ENCODE measurements around the gene MORC2. TPM values are rescaled to one million over a fixed set of nuclear protein-coding genes. Genes with fewer than 3 reads are reported as not detected.
A peak's percentile ranks its signal among the peaks of the same experiment; 100 is the strongest.

The MORC2 gene
- total and polyA plus RNA-seq, 10 of the 15 experiments (the other 5 are each of a cell fraction or from before 2014, with no cell fraction given) = 1.7 to 16.3 (median 9.0) TPM

DNA sequence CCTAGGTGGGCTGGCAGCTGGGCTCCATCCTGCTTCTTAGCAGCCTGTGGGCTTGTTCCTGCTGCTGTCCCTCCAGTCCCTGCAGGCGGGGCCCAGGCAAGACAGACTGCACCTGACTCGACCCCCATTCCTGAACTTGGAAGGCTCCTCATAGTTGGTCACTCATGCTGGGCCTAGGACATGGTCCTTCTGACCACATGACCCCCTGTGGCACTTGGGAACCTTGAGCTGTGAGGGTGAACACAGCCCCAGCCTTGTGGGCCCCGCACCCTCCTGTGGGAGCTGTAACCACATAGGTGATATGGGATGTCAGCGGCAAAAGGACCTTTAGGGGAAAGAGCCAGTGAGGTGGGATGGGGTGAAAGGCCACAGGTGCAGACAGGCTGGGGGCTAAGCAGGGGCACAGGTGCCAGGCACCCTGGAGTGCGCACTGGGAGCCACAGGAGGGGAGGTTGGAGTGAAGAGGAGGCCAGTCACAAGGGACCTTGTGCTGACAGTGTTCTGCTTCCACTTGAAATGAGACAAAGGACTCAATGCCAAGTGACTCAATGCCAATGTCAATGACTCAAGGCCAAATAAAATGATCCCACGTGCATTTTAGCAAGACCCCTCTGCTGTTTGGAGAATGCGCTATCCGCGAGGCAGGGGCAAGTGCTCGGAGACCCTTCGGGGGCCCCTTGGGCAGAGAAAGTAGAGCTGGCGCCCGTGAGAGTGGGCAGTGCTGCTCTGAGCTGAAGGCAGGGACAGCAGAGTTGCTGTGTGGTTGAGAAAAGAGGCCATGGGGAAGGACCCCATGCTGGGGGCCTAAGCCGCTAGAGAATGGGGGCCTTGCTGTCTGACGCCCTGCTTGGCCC lies 90.7 kb downstream of the MORC2 start:
- Histone ChIP-seq H4K20me1 (ENCODE audit: control insufficient read depth, insufficient read depth) (no peaks in the 10 kb centered on the region), H3K36me3 (ENCODE audit: control insufficient read depth in 2 of 2, insufficient read depth in 2 of 2, low read length in 1 of 2) (no peaks in the 10 kb centered on the region), H3K79me2 (ENCODE audit: control insufficient read depth, insufficient read depth, low read length) (no peaks in the 10 kb centered on the region), H3K4me1 (ENCODE audit: control insufficient read depth, insufficient read depth, low read length) (no peaks in the 10 kb centered on the region), H3K4me3 (no peak overlapping the region), H3K27me3 (replicated peaks in 1 of 2; ENCODE audit: control insufficient read depth in 2 of 2, insufficient read depth in 2 of 2, low read length in 1 of 2) (no peaks in the 10 kb centered on the region), H2AFZ (ENCODE audit: control insufficient read depth, low read depth, low read length) (no peak overlapping the region), H3K9ac (ENCODE audit: control insufficient read depth, insufficient read depth, low read length) (no peak overlapping the region), H3K27ac (ENCODE audit: control insufficient read depth, insufficient read depth) (no peak overlapping the region), H3K9me3 (replicated peaks; ENCODE audit: control insufficient read depth, insufficient read depth, low read length) (no peaks in the 10 kb centered on the region), H3K4me2 (ENCODE audit: control insufficient read depth, insufficient read depth) (no peak overlapping the region)
- POLR2A ChIA-PET = no interaction called here
- DNase-seq (ENCODE audit: low read depth, low spot score) (no peak), ATAC-seq (no peak), FAIRE-seq (no peak)
- SMC1A ChIA-PET (ENCODE audit: uncharacterized antibody, unreplicated experiment) = no interaction called here
- TF ChIP-seq MYC (IDR thresholded peaks at IDR 0.05; ENCODE audit: insufficient read depth, insufficient read length, insufficient replicate concordance, low read length, severe bottlenecking) = no peak
- no peak for TF ChIP-seq SREBF2 (IDR thresholded peaks at IDR 0.05; ENCODE audit: low read length)
- TF ChIP-seq IKZF2 (IDR thresholded peaks at IDR 0.05) = no peak
- intact Hi-C loops (cut with micrococcal nuclease; ENCODE audit: unreplicated experiment) = no loop called here
- CTCF ChIA-PET = interaction anchor here (0.6 to 1.4 kb wide), 2 partner anchors 9 to 13 kb away, joined by 3 to 4 read pairs; no protein-coding TSS in a partner anchor
- no TSS peak for BruUV-seq (replicated peaks)
- RAD21 ChIA-PET (ENCODE audit: unreplicated experiment) = no interaction called here
- in situ Hi-C loops (cut with MboI) = no loop called here
- WGBS (ENCODE audit: insufficient coverage, insufficient replicate concordance, low lambda C conversion rate, missing lambda C conversion rate) = 39% methylated on average over 15 of the region's 15 CpGs

DNA sequence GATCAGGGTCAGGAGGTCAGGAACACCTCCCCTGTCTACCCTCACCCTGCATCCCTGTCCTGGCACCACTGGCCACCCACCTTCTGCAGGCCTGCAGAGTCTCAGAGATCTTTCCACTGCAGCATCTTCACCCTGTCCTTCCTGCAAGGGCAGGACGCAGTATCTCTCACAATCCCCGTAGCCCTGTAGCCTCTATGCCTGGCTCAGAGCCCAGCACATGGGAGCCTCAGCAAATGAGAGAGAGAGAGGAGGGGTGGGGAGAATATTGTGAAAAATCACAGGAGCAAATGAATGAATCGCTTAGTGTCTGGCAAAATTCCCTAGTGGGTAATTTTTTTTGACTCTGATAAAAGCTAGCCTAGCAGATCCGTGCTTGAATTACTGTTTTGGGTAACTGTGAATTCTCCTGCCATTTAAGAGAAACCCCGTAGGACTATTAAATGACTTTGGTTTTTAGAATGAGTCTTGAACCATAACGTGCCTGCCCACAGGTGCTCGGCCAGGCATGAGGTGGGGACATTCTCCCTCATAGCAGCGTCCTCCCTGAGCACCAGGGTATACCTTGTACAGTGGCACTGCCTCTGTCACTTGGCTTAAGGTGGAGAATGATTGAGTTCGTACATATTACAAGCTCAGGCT lies 91.5 kb downstream of the MORC2 start:
- in situ Hi-C loops (cut with MboI) = no loop called here
- no peak overlapping the region for H3K9ac ChIP-seq (ENCODE audit: control insufficient read depth, insufficient read depth, low read length)
- POLR2A ChIA-PET = no interaction called here
- WGBS (ENCODE audit: insufficient coverage, insufficient replicate concordance, low lambda C conversion rate, missing lambda C conversion rate) = 0% methylated on average over 9 of the region's 9 CpGs
- no peak overlapping the region for H3K4me3 ChIP-seq
- BruUV-seq (replicated peaks) = no TSS peak
- RAD21 ChIA-PET (ENCODE audit: unreplicated experiment) = no interaction called here
- no peak overlapping the region for H2AFZ ChIP-seq (ENCODE audit: control insufficient read depth, low read depth, low read length)
- DNase-seq (ENCODE audit: low read depth, low spot score) = no peak
- H3K27me3 ChIP-seq (replicated peaks in 1 of 2; ENCODE audit: control insufficient read depth in 2 of 2, insufficient read depth in 2 of 2, low read length in 1 of 2) = no peaks in the 10 kb centered on the region
- H3K36me3 ChIP-seq (ENCODE audit: control insufficient read depth in 2 of 2, insufficient read depth in 2 of 2, low read length in 1 of 2) = no peaks in the 10 kb centered on the region
- H3K9me3 ChIP-seq (replicated peaks; ENCODE audit: control insufficient read depth, insufficient read depth, low read length) = no peaks in the 10 kb centered on the region
- SMC1A ChIA-PET (ENCODE audit: uncharacterized antibody, unreplicated experiment) = no interaction called here
- ATAC-seq = peak; percentile 35
- no peak for FAIRE-seq
- CTCF ChIA-PET = no interaction called here
- no peak overlapping the region for H3K4me2 ChIP-seq (ENCODE audit: control insufficient read depth, insufficient read depth)
- no peaks in the 10 kb centered on the region for H3K79me2 ChIP-seq (ENCODE audit: control insufficient read depth, insufficient read depth, low read length)
- H3K27ac ChIP-seq (ENCODE audit: control insufficient read depth, insufficient read depth) = no peak overlapping the region
- no peaks in the 10 kb centered on the region for H4K20me1 ChIP-seq (ENCODE audit: control insufficient read depth, insufficient read depth)
- intact Hi-C loops (cut with micrococcal nuclease; ENCODE audit: unreplicated experiment) = no loop called here
- H3K4me1 ChIP-seq (ENCODE audit: control insufficient read depth, insufficient read depth, low read length) = no peaks in the 10 kb centered on the region
- TF ChIP-seq, protein P1, sequence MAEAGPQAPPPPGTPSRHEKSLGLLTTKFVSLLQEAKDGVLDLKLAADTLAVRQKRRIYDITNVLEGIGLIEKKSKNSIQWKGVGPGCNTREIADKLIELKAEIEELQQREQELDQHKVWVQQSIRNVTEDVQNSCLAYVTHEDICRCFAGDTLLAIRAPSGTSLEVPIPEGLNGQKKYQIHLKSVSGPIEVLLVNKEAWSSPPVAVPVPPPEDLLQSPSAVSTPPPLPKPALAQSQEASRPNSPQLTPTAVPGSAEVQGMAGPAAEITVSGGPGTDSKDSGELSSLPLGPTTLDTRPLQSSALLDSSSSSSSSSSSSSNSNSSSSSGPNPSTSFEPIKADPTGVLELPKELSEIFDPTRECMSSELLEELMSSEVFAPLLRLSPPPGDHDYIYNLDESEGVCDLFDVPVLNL (IDR thresholded peaks at IDR 0.05; ENCODE audit: low read depth, low read length) = no peak
- TF ChIP-seq, protein P2, sequence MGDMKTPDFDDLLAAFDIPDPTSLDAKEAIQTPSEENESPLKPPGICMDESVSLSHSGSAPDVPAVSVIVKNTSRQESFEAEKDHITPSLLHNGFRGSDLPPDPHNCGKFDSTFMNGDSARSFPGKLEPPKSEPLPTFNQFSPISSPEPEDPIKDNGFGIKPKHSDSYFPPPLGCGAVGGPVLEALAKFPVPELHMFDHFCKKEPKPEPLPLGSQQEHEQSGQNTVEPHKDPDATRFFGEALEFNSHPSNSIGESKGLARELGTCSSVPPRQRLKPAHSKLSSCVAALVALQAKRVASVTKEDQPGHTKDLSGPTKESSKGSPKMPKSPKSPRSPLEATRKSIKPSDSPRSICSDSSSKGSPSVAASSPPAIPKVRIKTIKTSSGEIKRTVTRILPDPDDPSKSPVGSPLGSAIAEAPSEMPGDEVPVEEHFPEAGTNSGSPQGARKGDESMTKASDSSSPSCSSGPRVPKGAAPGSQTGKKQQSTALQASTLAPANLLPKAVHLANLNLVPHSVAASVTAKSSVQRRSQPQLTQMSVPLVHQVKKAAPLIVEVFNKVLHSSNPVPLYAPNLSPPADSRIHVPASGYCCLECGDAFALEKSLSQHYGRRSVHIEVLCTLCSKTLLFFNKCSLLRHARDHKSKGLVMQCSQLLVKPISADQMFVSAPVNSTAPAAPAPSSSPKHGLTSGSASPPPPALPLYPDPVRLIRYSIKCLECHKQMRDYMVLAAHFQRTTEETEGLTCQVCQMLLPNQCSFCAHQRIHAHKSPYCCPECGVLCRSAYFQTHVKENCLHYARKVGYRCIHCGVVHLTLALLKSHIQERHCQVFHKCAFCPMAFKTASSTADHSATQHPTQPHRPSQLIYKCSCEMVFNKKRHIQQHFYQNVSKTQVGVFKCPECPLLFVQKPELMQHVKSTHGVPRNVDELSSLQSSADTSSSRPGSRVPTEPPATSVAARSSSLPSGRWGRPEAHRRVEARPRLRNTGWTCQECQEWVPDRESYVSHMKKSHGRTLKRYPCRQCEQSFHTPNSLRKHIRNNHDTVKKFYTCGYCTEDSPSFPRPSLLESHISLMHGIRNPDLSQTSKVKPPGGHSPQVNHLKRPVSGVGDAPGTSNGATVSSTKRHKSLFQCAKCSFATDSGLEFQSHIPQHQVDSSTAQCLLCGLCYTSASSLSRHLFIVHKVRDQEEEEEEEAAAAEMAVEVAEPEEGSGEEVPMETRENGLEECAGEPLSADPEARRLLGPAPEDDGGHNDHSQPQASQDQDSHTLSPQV (IDR thresholded peaks at IDR 0.05) = no peak
- TF ChIP-seq CHD1 (IDR thresholded peaks at IDR 0.05; ENCODE audit: low read depth, low read length) (no peak), EP300 (IDR thresholded peaks at IDR 0.05; ENCODE audit: borderline replicate concordance in 1 of 2, control insufficient read depth in 1 of 2, low read depth in 2 of 2, low read length in 2 of 2) (no peak), YY1 (IDR thresholded peaks at IDR 0.05; ENCODE audit: low read depth, low read length) (no peak)

Measured in GM12878 (cell line).